Measurements from ENCODE around the gene APAF1. TPM values are rescaled to one million over a fixed set of nuclear protein-coding genes. Genes with fewer than 3 reads are reported as not detected.

Gene APAF1
- total RNA-seq, 1 donor from 2014 or later, result 28.3 TPM

GRCh38 chr12:98738539-98738938, 93.4 kb downstream of the APAF1 start:
- H3K36me3 Mint-ChIP-seq (ENCODE audit: low read depth), result peaks cover 18% of the 10 kb centered on the region
- peaks cover 68% of the 10 kb centered on the region for H3K4me1 Mint-ChIP-seq (ENCODE audit: low read depth)
- no peak for DNase-seq (ENCODE audit: low spot score)

GRCh38 chr12:98740751-98741150, 95.7 kb downstream of the APAF1 start:
- Mint-ChIP-seq H3K4me1 (ENCODE audit: low read depth) (peaks cover 65% of the 10 kb centered on the region), H3K36me3 (ENCODE audit: low read depth) (peaks cover 5% of the 10 kb centered on the region), H3K27me3 (ENCODE audit: low read depth) (no peaks in the 10 kb centered on the region), H3K9me3 (no peaks in the 10 kb centered on the region), H3K4me3 (ENCODE audit: low read depth) (no peak overlapping the region), H3K27ac (peak overlapping the region; percentile 92)
- DNase-seq (ENCODE audit: low spot score), result no peak
- intact Hi-C loops (cut with micrococcal nuclease), result loop anchor here (1.0 to 5.0 kb wide), 5 partner anchors 14 to 238 kb away; partner anchors contain the start of genes APAF1, IKBIP and SLC25A3

More at GRCh38 chr12:98738539-98738938, 93.4 kb downstream of the APAF1 start:
- no peaks in the 10 kb centered on the region for H3K27me3 Mint-ChIP-seq (ENCODE audit: low read depth)
- intact Hi-C loops (cut with micrococcal nuclease), result no loop called here
- H3K4me3 Mint-ChIP-seq (ENCODE audit: low read depth), result no peak overlapping the region
- peak overlapping the region; percentile 50 for H3K27ac Mint-ChIP-seq
- H3K9me3 Mint-ChIP-seq, result no peaks in the 10 kb centered on the region

- intact Hi-C loops (cut with micrococcal nuclease), result loop anchor here (1.0 to 5.0 kb wide), 5 partner anchors 13 to 239 kb away; partner anchors contain the start of genes APAF1, IKBIP and SLC25A3
- H3K36me3 Mint-ChIP-seq (ENCODE audit: low read depth), result peaks cover 2% of the 10 kb centered on the region
- H3K9me3 Mint-ChIP-seq, result no peaks in the 10 kb centered on the region
- H3K4me1 Mint-ChIP-seq (ENCODE audit: low read depth), result peaks cover 65% of the 10 kb centered on the region
- H3K27me3 Mint-ChIP-seq (ENCODE audit: low read depth), result no peaks in the 10 kb centered on the region
- peak overlapping the region; percentile 92 for H3K27ac Mint-ChIP-seq
- DNase-seq (ENCODE audit: low spot score), result no peak
- peak overlapping the region; percentile 35 for H3K4me3 Mint-ChIP-seq (ENCODE audit: low read depth)
These were observed 96.1 kb downstream of the APAF1 start for GRCh38 chr12:98741196-98741555.

GRCh38 chr12:98741556-98742265, 96.6 kb downstream of the APAF1 start:
- DNase-seq (ENCODE audit: low spot score), result no peak
- no peaks in the 10 kb centered on the region for H3K9me3 Mint-ChIP-seq
- H3K4me1 Mint-ChIP-seq (ENCODE audit: low read depth), result peaks cover 65% of the 10 kb centered on the region
- H3K4me3 Mint-ChIP-seq (ENCODE audit: low read depth), result peak overlapping the region; percentile 35
- peak overlapping the region; percentile 92 for H3K27ac Mint-ChIP-seq
- no peaks in the 10 kb centered on the region for H3K36me3 Mint-ChIP-seq (ENCODE audit: low read depth)
- intact Hi-C loops (cut with micrococcal nuclease), result loop anchor here (1.0 to 5.0 kb wide), 6 partner anchors 13 to 239 kb away; partner anchors contain the start of genes APAF1, IKBIP and SLC25A3
- peaks cover under 1% of the 10 kb centered on the region for H3K27me3 Mint-ChIP-seq (ENCODE audit: low read depth)

GRCh38 chr12:98743362-98743953, 98.4 kb downstream of the APAF1 start:
- Mint-ChIP-seq H3K4me1 (ENCODE audit: low read depth) (peaks cover 58% of the 10 kb centered on the region), H3K27ac (peak overlapping the region; percentile 28)

GRCh38 chr12:98744680-98745079, 99.6 kb downstream of the APAF1 start:
- no peak for DNase-seq (ENCODE audit: low spot score)
- H3K27ac Mint-ChIP-seq, result no peak overlapping the region

More at GRCh38 chr12:98743362-98743953, 98.4 kb downstream of the APAF1 start:
- Mint-ChIP-seq H3K4me3 (ENCODE audit: low read depth) (peak overlapping the region; percentile 18), H3K27me3 (ENCODE audit: low read depth) (peaks cover 7% of the 10 kb centered on the region), H3K36me3 (ENCODE audit: low read depth) (no peaks in the 10 kb centered on the region), H3K9me3 (no peaks in the 10 kb centered on the region)
- intact Hi-C loops (cut with micrococcal nuclease), result loop anchor here (1.0 to 5.0 kb wide), 5 partner anchors 17 to 241 kb away; partner anchors contain the start of gene SLC25A3
- peak; percentile 31 for DNase-seq (ENCODE audit: low spot score)

GRCh38 chr12:98745578-98746391, 100.7 kb downstream of the APAF1 start:
- DNase-seq (ENCODE audit: low spot score), result peak; percentile 23
- Mint-ChIP-seq H3K9me3 (no peaks in the 10 kb centered on the region), H3K27ac (peak overlapping the region; percentile 81), H3K4me3 (ENCODE audit: low read depth) (peak overlapping the region; percentile 81), H3K27me3 (ENCODE audit: low read depth) (peaks cover 7% of the 10 kb centered on the region), H3K4me1 (ENCODE audit: low read depth) (peaks cover 37% of the 10 kb centered on the region), H3K36me3 (ENCODE audit: low read depth) (no peaks in the 10 kb centered on the region)
- intact Hi-C loops (cut with micrococcal nuclease), result no loop called here

More at GRCh38 chr12:98744680-98745079, 99.6 kb downstream of the APAF1 start:
- intact Hi-C loops (cut with micrococcal nuclease), result loop anchor here (5.0 kb wide), 3 partner anchors 87 to 242 kb away; partner anchors contain the start of gene SLC25A3
- Mint-ChIP-seq H3K4me3 (ENCODE audit: low read depth) (peak overlapping the region; percentile 40), H3K36me3 (ENCODE audit: low read depth) (no peaks in the 10 kb centered on the region), H3K27me3 (ENCODE audit: low read depth) (peaks cover 7% of the 10 kb centered on the region), H3K4me1 (ENCODE audit: low read depth) (peaks cover 47% of the 10 kb centered on the region), H3K9me3 (no peaks in the 10 kb centered on the region)

- Mint-ChIP-seq H3K27me3 (ENCODE audit: low read depth) (peaks cover 7% of the 10 kb centered on the region), H3K36me3 (ENCODE audit: low read depth) (no peaks in the 10 kb centered on the region), H3K4me3 (ENCODE audit: low read depth) (no peak overlapping the region), H3K27ac (no peak overlapping the region), H3K9me3 (no peaks in the 10 kb centered on the region), H3K4me1 (ENCODE audit: low read depth) (peaks cover 16% of the 10 kb centered on the region)
- intact Hi-C loops (cut with micrococcal nuclease), result no loop called here
- no peak for DNase-seq (ENCODE audit: low spot score)
These were observed 103.4 kb downstream of the APAF1 start for GRCh38 chr12:98748463-98748862.

- H3K9me3 Mint-ChIP-seq, result no peaks in the 10 kb centered on the region
- intact Hi-C loops (cut with micrococcal nuclease), result no loop called here
- DNase-seq (ENCODE audit: low spot score), result no peak
- no peaks in the 10 kb centered on the region for H3K36me3 Mint-ChIP-seq (ENCODE audit: low read depth)
- H3K27ac Mint-ChIP-seq, result no peak overlapping the region
- H3K4me3 Mint-ChIP-seq (ENCODE audit: low read depth), result no peak overlapping the region
- peaks cover 31% of the 10 kb centered on the region for H3K4me1 Mint-ChIP-seq (ENCODE audit: low read depth)
- H3K27me3 Mint-ChIP-seq (ENCODE audit: low read depth), result peaks cover 7% of the 10 kb centered on the region
These were observed 105.4 kb downstream of the APAF1 start for GRCh38 chr12:98750511-98750910.

GRCh38 chr12:98751580-98752115, 106.6 kb downstream of the APAF1 start:
- no peak overlapping the region for H3K4me3 Mint-ChIP-seq (ENCODE audit: low read depth)
- intact Hi-C loops (cut with micrococcal nuclease), result no loop called here
- H3K4me1 Mint-ChIP-seq (ENCODE audit: low read depth), result peaks cover 29% of the 10 kb centered on the region
- H3K36me3 Mint-ChIP-seq (ENCODE audit: low read depth), result no peaks in the 10 kb centered on the region
- peaks cover 7% of the 10 kb centered on the region for H3K27me3 Mint-ChIP-seq (ENCODE audit: low read depth)
- no peak for DNase-seq (ENCODE audit: low spot score)
- no peak overlapping the region for H3K27ac Mint-ChIP-seq
- no peaks in the 10 kb centered on the region for H3K9me3 Mint-ChIP-seq

GRCh38 chr12:98752726-98753125, 107.6 kb downstream of the APAF1 start:
- Mint-ChIP-seq H3K27ac (no peak overlapping the region), H3K36me3 (ENCODE audit: low read depth) (no peaks in the 10 kb centered on the region), H3K4me3 (ENCODE audit: low read depth) (no peak overlapping the region), H3K4me1 (ENCODE audit: low read depth) (peaks cover 25% of the 10 kb centered on the region), H3K9me3 (no peaks in the 10 kb centered on the region), H3K27me3 (ENCODE audit: low read depth) (no peaks in the 10 kb centered on the region)
- DNase-seq (ENCODE audit: low spot score), result no peak
- intact Hi-C loops (cut with micrococcal nuclease), result no loop called here

GRCh38 chr12:98754095-98754494, 109.0 kb downstream of the APAF1 start:
- DNase-seq (ENCODE audit: low spot score), result peak; percentile 24
- H3K27me3 Mint-ChIP-seq (ENCODE audit: low read depth), result no peaks in the 10 kb centered on the region
- no peaks in the 10 kb centered on the region for H3K36me3 Mint-ChIP-seq (ENCODE audit: low read depth)
- intact Hi-C loops (cut with micrococcal nuclease), result loop anchor here (1.0 kb wide), 1 partner anchor 13 kb away; no protein-coding TSS in a partner anchor
- no peaks in the 10 kb centered on the region for H3K9me3 Mint-ChIP-seq
- peak overlapping the region; percentile 59 for H3K27ac Mint-ChIP-seq
- no peak overlapping the region for H3K4me3 Mint-ChIP-seq (ENCODE audit: low read depth)
- H3K4me1 Mint-ChIP-seq (ENCODE audit: low read depth), result peaks cover 25% of the 10 kb centered on the region
